HepG2 (cell line): ENCODE measurements around the gene SCO1. TPM values are rescaled to one million over a fixed set of nuclear protein-coding genes. Genes with fewer than 3 reads are reported as not detected.

Experiments
- ARNT ChIP-seq: fragments of 450-650 bp; IDR thresholded peaks from 2 replicates; pipeline ENCODE4 v1.6.1; 2017
- GMEB1 ChIP-seq: sonication (generic); formaldehyde crosslinking; IDR thresholded peaks from 2 replicates; pipeline ENCODE4 v1.5.1; 2020; ENCODE audit warnings: missing genetic modification reagents, mild to moderate bottlenecking, borderline replicate concordance
- HIC2 ChIP-seq: sonication (generic); formaldehyde crosslinking; IDR thresholded peaks from 2 replicates; pipeline ENCODE4 v1.9.0; 2022; ENCODE audit warnings: low read depth, missing genetic modification reagents
- JUNB ChIP-seq: sonication (generic); formaldehyde crosslinking; IDR thresholded peaks from 2 replicates; pipeline ENCODE4 v1.8.0; 2022; ENCODE audit warnings: missing genetic modification reagents, mild to moderate bottlenecking, borderline replicate concordance
- MED13 ChIP-seq: sonication (generic); formaldehyde crosslinking; IDR thresholded peaks from 2 replicates; pipeline ENCODE4 v1.5.0; 2020; ENCODE audit warnings: missing genetic modification reagents
- NAIF1 ChIP-seq: sonication (generic); formaldehyde crosslinking; IDR thresholded peaks from 2 replicates; pipeline ENCODE4 v1.5.0; 2020; ENCODE audit warnings: mild to moderate bottlenecking, missing genetic modification reagents, borderline replicate concordance
- NCOR1 ChIP-seq: fragments of 200-600 bp; sonication (generic); IDR thresholded peaks from 2 replicates; pipeline ENCODE4 v1.7.0; 2017; ENCODE audit warnings: antibody characterized with exemption, low read length, borderline replicate concordance
- NFRKB ChIP-seq: fragments of 450-650 bp; IDR thresholded peaks from 2 replicates; pipeline ENCODE4 v1.6.1; 2017
- ZBTB40 ChIP-seq, 2 experiments: fragments of 450-650 bp in 1 of 2; sonication (generic) in 1 of 2; formaldehyde crosslinking in 1 of 2; IDR thresholded peaks; 2 replicates each; pipeline versions ENCODE4 v1.6.1 to v1.8.0; 2016 to 2022; ENCODE audit warnings: antibody characterized with exemption in 1 of 2, mild to moderate bottlenecking in 1 of 2, missing genetic modification reagents in 1 of 2
- ZFX ChIP-seq: sonication (generic); formaldehyde crosslinking; IDR thresholded peaks from 2 replicates; pipeline ENCODE4 v1.4.0; 2020; ENCODE audit warnings: mild to moderate bottlenecking, low read depth, missing genetic modification reagents, moderate library complexity
- ZNF10 ChIP-seq: sonication (generic); formaldehyde crosslinking; IDR thresholded peaks from 2 replicates; pipeline ENCODE4 v1.4.0; 2020; ENCODE audit warnings: mild to moderate bottlenecking, low read depth, missing genetic modification reagents, borderline replicate concordance
- ZNF225 ChIP-seq: sonication (generic); formaldehyde crosslinking; IDR thresholded peaks from 2 replicates; pipeline ENCODE4 v1.4.0; 2020; ENCODE audit warnings: mild to moderate bottlenecking, missing genetic modification reagents
- ZNF317 ChIP-seq: sonication (generic); formaldehyde crosslinking; IDR thresholded peaks from 2 replicates; pipeline ENCODE4 v1.5.0; 2020; ENCODE audit warnings: mild to moderate bottlenecking, missing genetic modification reagents
- ZNF33B ChIP-seq: sonication (generic); formaldehyde crosslinking; IDR thresholded peaks from 2 replicates; pipeline ENCODE4 v1.5.1; 2020; ENCODE audit warnings: mild to moderate bottlenecking, missing genetic modification reagents
- ZNF557 ChIP-seq: sonication (generic); formaldehyde crosslinking; IDR thresholded peaks from 2 replicates; pipeline ENCODE4 v1.4.0; 2020; ENCODE audit warnings: missing genetic modification reagents
- ZNF674 ChIP-seq: sonication (generic); formaldehyde crosslinking; IDR thresholded peaks from 2 replicates; pipeline ENCODE4 v1.5.0; 2020; ENCODE audit warnings: low read depth, mild to moderate bottlenecking, missing genetic modification reagents
- polyA plus RNA-seq, 8 experiments: library from polyadenylated mRNA; depleted of rRNA in 3 of 8; stranded (reverse) in 7 of 8; unstranded in 1 of 8; fragments of >200 nt; fragmentation: Illumina TruSeq in 4 of 8; extraction: Trizol in 4 of 8; gene quantifications; 2 replicates each; pipeline versions ENCODE4 v1.2.1 to v1.2.3, GENCODE V29; 2011 to 2016; ENCODE audit warnings: low read depth in 4 of 8, missing spikeins in 1 of 8, mixed read lengths in 1 of 8; ENCODE audit not compliant: insufficient read depth in 1 of 8
- total RNA-seq, 5 experiments: library from RNA; depleted of rRNA; stranded (reverse); fragments of >200 nt; fragmentation: Illumina TruSeq; extraction: Trizol; gene quantifications; 2 replicates each; pipeline ENCODE4 v1.2.3, GENCODE V29; 2016; ENCODE audit warnings: low read depth in 1 of 5

Gene SCO1
- total and polyA plus RNA-seq, 2 of the 13 experiments (the other 11 are each of a cell fraction or from before 2014, with no cell fraction given), result 11.4 to 50.3 TPM

GRCh38 chr17:10729334-10730193 is 32.2 kb upstream of the SCO1 start, which contains the start of gene TMEM220 (continued):
- TF ChIP-seq ZBTB40 (IDR thresholded peaks at IDR 0.05) (no peak), ZBTB40 (CRISPR knock-in tag; IDR thresholded peaks at IDR 0.05) (peak; percentile 36; the same call in 1 of the 2 replicates), ZNF317 (CRISPR knock-in tag) (no peak), ZNF557 (CRISPR knock-in tag) (no peak), HIC2 (no peak), ZNF33B (CRISPR knock-in tag) (no peak), GMEB1 (CRISPR knock-in tag) (peak; percentile 49; the same call in 1 of the 2 replicates), ZNF674 (CRISPR knock-in tag) (0 out of 2 replicates have a peak, but pooled peaks have one; percentile 82), ZNF10 (CRISPR knock-in tag) (no peak), ARNT (no peak), NAIF1 (CRISPR knock-in tag) (no peak), ZNF225 (CRISPR knock-in tag) (peak; percentile 87), MED13 (CRISPR knock-in tag) (no peak), NFRKB (no peak), ZFX (CRISPR knock-in tag) (peak; percentile 91), NCOR1 (no peak), JUNB (0 out of 2 replicates have a peak, but pooled peaks have one; percentile 56)
